Common myeloid progenitor, CD34-positive (primary cell): ENCODE data around the gene NFIC.

Experiments used
- CTCF ChIA-PET: fragments of 350-600 bp; sonication (Branson Sonifier 250); formaldehyde crosslinking; loops from one replicate; lab custom pipeline; 2021; ENCODE audit warnings: antibody characterized with exemption; lab: Charles Lee
- POLR2A ChIA-PET: fragments of 350-600 bp; sonication (Branson Sonifier 250); formaldehyde crosslinking; loops from one replicate; lab custom pipeline; 2021; ENCODE audit warnings: antibody characterized with exemption; lab: Charles Lee
- DNase-seq, 3 donors: peaks; one replicate each; pipeline versions ENCODE4 v3.0.0 to v3.0.0-alpha.2; 2013
- H3K27ac ChIP-seq, 2 experiments: 1 replicate in 1 of 2; 2 replicates in 1 of 2; pipeline ENCODE4 v1.7.0; 2013; ENCODE audit warnings: inconsistent platforms in 2 of 2, low read length in 2 of 2, mild to moderate bottlenecking in 2 of 2, low read depth in 1 of 2, moderate library complexity in 1 of 2; ENCODE audit not compliant: severe bottlenecking in 2 of 2, insufficient read depth in 1 of 2, poor library complexity in 1 of 2
- H3K27me3 ChIP-seq, 5 experiments: replicated peaks in 2 of 5; 1 replicate in 3 of 5; 2 replicates in 2 of 5; pipeline versions ENCODE4 v1.6.1 to v1.7.0; 2013; ENCODE audit warnings: low read length in 4 of 5, mild to moderate bottlenecking in 2 of 5, moderate library complexity in 2 of 5, inconsistent platforms in 1 of 5; ENCODE audit not compliant: insufficient read depth in 5 of 5, control insufficient read depth in 4 of 5
- H3K36me3 ChIP-seq, 4 experiments: 1 replicate in 2 of 4; 2 replicates in 2 of 4; pipeline versions ENCODE4 v1.6.1 to v1.7.0; 2013; ENCODE audit warnings: low read length in 3 of 4, control low read depth in 1 of 4, mild to moderate bottlenecking in 1 of 4; ENCODE audit not compliant: control insufficient read depth in 4 of 4, insufficient read depth in 4 of 4
- H3K4me1 ChIP-seq, 4 experiments: 1 replicate in 3 of 4; 2 replicates in 1 of 4; pipeline versions ENCODE4 v1.6.1 to v1.7.1; 2013; ENCODE audit warnings: low read length in 3 of 4, mild to moderate bottlenecking in 3 of 4, control low read depth in 1 of 4, inconsistent platforms in 1 of 4, moderate library complexity in 1 of 4; ENCODE audit not compliant: control insufficient read depth in 4 of 4, insufficient read depth in 4 of 4; ENCODE audit errors: control extremely low read depth in 1 of 4
- H3K4me3 ChIP-seq, 7 experiments: 1 replicate in 4 of 7; 2 replicates in 3 of 7; pipeline versions ENCODE4 v1.5.1 to v1.7.0; 2013; ENCODE audit warnings: mild to moderate bottlenecking in 7 of 7, low read length in 6 of 7, moderate library complexity in 6 of 7, inconsistent platforms in 2 of 7, low read depth in 2 of 7, control low read depth in 1 of 7; ENCODE audit not compliant: insufficient read depth in 4 of 7, control insufficient read depth in 1 of 7; ENCODE audit errors: extremely low read depth in 1 of 7
- H3K9me3 ChIP-seq, 5 experiments: 1 replicate in 4 of 5; 2 replicates in 1 of 5; pipeline versions ENCODE4 v1.6.1 to v1.7.1; 2013; ENCODE audit warnings: low read length in 4 of 5, mild to moderate bottlenecking in 2 of 5, inconsistent platforms in 1 of 5, low read depth in 1 of 5, moderate library complexity in 1 of 5; ENCODE audit not compliant: control insufficient read depth in 4 of 5, insufficient read depth in 2 of 5; ENCODE audit errors: control extremely low read depth in 1 of 5
- WGBS: methylation state at CpG from one replicate; pipeline ENCODE4 v1.1.5; 2013; ENCODE audit not compliant: insufficient coverage; 5-methylcytosine and 5-hydroxymethylcytosine counted together

The NFIC gene

DNA sequence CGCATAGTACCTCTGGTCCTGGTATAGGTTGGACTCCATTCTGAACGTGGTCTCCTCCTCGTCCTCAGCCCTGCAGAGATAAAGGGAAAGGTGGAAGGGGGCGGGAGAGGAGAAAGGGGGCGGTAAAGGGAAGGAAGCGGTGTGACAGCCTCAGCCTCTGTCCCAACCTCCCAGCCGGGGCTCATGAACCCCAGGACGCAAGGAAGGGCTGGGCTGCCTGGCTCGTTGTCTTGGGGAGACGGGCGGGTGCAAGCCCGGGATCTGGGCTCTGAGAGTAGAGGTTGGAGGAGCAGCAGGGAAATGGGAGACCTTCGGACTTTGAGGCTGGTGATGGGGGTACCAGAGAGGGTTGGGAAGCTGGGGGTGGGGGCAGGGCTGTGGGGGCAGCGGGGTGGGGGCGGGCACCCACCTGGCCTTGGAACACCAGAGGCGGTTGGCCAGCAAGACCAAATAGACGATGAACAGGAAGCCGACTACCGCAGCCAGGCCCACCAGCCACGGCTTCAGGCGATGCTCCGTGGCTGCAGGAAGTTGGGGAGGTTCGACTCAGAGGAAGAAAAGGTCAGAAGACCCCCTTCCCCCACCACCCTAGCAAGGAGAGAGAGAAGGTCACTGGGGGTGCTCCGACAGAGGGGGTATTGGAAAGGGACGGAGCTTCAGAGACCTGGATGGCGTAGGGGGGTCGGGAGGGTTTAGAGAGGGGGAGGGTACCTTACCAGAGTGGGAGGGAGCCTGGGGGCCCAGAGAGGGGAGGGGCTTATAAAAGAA, 112.2 kb downstream of the NFIC start:
- no peaks in the 10 kb centered on the region for H3K9me3 ChIP-seq
- peak overlapping the region; percentile 45 to 80 (median 66) for H3K4me3 ChIP-seq
- POLR2A ChIA-PET = interaction anchor here (0.6 to 1.3 kb wide), 5 partner anchors 22 to 528 kb away, joined by 3 to 5 read pairs (median 3); partner anchors contain the start of gene DOHH
- 0% methylated on average over 6 of the region's 27 CpGs for WGBS
- CTCF ChIA-PET = interaction anchor here (0.5 to 2.0 kb wide), 7 partner anchors 8 to 503 kb away, joined by 3 to 13 read pairs (median 4); partner anchors contain the start of gene DOHH
- peaks cover 0 to 28% (median 22%) of the 10 kb centered on the region in 4 experiments for H3K4me1 ChIP-seq
- no peaks in the 10 kb centered on the region for H3K27me3 ChIP-seq
- H3K27ac ChIP-seq = peak overlapping the region; percentile 61 to 73
- peak; percentile 37 to 67 (median 66) for DNase-seq
- H3K36me3 ChIP-seq = peaks cover 4 to 31% (median 20%) of the 10 kb centered on the region in 4 experiments

DNA sequence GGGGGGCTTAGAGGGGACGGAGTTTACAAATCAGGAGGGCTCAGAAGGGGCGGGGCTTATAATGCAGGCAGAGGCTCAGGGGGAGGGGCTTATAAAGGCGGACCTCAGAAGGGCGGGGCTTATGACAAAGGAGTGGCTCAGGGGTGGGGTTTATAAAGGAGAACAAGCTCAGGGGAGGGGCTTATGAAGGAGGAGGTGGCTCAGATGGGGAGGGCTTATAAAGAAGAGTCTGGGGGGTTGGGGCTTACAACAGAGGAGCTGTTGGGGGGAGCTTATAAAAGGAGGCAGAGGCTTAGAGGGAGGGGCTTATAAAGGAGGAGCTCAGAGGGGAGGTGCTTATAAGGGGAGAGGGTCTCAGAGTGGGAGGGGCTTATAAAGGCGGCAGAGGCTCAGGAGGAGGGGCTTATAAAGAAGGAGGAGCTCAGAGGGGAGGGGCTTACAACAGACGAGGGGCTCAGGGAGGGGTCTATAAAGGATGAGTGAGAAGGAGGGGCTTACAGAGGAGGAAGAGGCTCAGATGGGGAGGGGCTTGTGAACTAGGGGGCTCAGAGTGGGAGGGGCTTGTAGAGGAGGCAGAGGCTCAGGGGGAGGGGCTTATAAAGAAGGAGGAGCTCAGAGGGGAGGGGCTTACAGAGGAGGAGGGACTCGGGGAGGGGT, 112.9 kb downstream of the NFIC start:
- Histone ChIP-seq H3K9me3 (no peaks in the 10 kb centered on the region), H3K27ac (peak overlapping the region in 1 of 2 experiments; percentile 73), H3K27me3 (no peaks in the 10 kb centered on the region), H3K4me3 (peak overlapping the region in 6 of 7 experiments; percentile 45 to 80 (median 68)), H3K36me3 (peaks cover 4 to 25% (median 16%) of the 10 kb centered on the region in 4 experiments), H3K4me1 (peaks cover 0 to 28% (median 21%) of the 10 kb centered on the region in 4 experiments)
- CTCF ChIA-PET = interaction anchor here (0.5 to 2.0 kb wide), 11 partner anchors 8 to 504 kb away, joined by 3 to 13 read pairs (median 3); partner anchors contain the start of gene DOHH
- POLR2A ChIA-PET = interaction anchor here (0.6 to 1.3 kb wide), 7 partner anchors 18 to 868 kb away, joined by 3 to 6 read pairs (median 4); partner anchors contain the start of gene DOHH
- DNase-seq = peak; percentile 96 to 98 (median 96)
- WGBS = 7% methylated on average over 5 of the region's 7 CpGs

DNA sequence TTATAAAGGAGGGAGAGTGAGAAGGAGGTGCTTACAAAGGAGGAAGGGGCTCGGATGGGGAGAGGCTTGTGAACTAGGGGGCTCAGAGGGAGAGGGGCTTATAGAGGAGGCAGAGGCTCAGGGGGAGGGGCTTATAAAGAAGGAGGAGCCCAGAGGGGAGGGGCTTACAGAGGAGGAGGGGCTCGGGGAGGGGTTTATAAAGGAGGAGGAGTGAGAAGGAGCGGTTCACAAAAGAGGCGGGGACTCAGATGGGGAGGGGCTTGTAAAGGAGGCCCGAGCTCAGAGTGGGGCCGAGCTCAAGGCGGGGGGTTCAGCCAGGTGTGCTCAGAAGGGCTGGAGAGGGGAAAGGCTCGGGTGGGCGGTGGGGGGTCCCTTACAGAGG, 113.4 kb downstream of the NFIC start:
- no peak for DNase-seq
- Histone ChIP-seq H3K4me1 (peaks cover 0 to 28% (median 21%) of the 10 kb centered on the region in 4 experiments), H3K27ac (no peak overlapping the region), H3K27me3 (no peaks in the 10 kb centered on the region), H3K36me3 (peaks cover 0 to 20% (median 12%) of the 10 kb centered on the region in 4 experiments), H3K9me3 (no peaks in the 10 kb centered on the region), H3K4me3 (peak overlapping the region in 3 of 7 experiments; percentile 30 to 80 (median 69))
- WGBS = 45% methylated on average over 4 of the region's 9 CpGs
- ChIA-PET POLR2A (interaction anchor here (0.6 to 1.3 kb wide), 5 partner anchors 18 to 868 kb away, joined by 3 to 6 read pairs (median 5); partner anchors contain the start of gene DOHH), CTCF (interaction anchor here (0.6 to 2.0 kb wide), 8 partner anchors 9 to 223 kb away, joined by 3 to 13 read pairs (median 4); partner anchors contain the start of gene DOHH)

DNA sequence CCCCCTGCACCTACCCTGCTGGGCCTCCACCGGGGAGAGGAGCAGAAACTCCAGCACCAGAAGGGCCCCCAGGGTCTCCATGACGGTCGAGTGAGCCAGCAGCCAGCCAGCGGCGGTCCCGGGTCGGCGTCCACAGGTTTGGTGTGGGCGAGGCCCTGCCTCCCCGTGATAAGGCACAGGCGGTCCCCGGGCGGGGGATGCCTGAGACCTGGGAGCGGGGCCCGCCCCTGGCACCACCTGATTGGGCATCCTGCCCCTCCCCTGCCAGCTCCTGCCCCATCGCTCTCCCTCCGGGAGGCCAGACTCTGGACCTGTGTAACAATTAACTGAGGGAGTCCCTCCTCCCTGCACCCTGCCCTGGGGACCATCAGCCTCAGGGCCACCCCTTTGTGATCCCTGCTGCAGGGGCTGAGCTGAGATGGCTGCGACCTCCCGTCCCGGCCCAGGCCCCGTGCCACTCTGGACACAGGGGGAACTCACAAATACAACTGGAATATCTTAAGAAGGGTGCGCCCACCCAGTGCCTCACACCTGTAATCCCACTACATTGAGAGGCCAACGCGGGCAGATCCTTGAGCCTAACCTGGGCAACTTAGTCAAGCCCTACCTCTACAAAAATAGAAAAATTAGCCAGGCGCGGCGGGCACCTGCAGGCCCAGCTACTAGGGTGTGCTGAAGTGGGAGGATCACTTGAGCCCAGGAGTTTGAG, 114.2 kb downstream of the NFIC start, which contains the start of gene SMIM24:
Gene SMIM24 (minus strand): TSS at position 143 of the 709 bp plus-strand sequence. CDS start 62 bp downstream, at position 81.
- no peak within 1 kb of the TSS for H3K27ac ChIP-seq
- CTCF ChIA-PET = interaction anchor here (1.2 to 5.0 kb wide), 3 partner anchors 8 to 20 kb away, joined by 3 to 33 read pairs (median 13); partner anchors contain the start of gene DOHH
- peak within 1 kb of the TSS in 6 of 7 experiments; percentile 40 to 80 (median 59) for H3K4me3 ChIP-seq
- POLR2A ChIA-PET = no interaction called here
- DNase-seq = peak in 1 of 3 donors; percentile 35
- peaks cover 0 to 14% (median 6%) of the 10 kb centered on the region in 4 experiments for H3K36me3 ChIP-seq
- WGBS = 74% methylated on average over 20 of the region's 27 CpGs
- H3K27me3 ChIP-seq = no peaks in the 10 kb centered on the region
- peaks cover 0 to 28% (median 21%) of the 10 kb centered on the region in 4 experiments for H3K4me1 ChIP-seq
- H3K9me3 ChIP-seq = no peaks in the 10 kb centered on the region

DNA sequence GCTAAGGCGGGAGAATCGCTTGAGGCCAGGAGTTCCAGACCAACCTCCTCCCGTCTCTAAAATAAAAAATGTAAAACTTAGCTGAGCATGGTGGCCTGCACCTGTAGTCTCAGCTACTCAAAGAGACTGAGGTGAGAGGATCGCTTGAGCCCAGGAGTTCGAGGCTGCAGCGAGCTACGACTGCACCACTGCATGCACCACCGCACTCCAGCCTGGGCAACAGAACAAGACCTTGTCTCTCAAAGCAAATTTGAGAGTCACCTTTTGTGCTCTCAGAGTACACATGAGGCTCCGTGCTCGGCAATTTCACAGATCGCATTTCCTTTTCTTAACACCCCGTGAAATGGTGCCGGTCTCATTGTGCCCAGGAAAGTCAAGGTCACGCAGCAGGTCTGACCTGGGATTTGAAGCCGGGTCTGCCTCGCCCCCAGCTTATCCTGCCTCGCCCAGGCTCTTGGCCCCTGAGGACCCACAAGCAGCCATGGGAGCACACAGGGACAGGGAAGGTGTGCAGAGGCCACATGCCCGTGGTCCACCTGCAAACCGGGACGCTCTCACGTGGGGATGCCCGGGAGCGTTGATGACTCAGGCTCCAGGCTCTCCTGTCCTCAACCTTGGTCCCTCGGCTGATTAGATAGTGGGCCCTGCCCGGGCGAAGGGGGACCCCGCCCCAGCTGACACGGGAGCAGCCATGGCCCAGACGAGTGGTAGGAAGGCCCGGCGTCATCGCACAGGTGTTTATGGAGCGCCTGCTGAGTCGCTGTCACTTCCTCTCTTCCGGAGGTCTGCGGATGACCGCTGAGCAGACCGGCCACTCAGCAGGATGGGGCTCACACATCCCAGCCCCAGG, 115.1 kb downstream of the NFIC start:
- Histone ChIP-seq H3K4me1 (peaks cover 0 to 28% (median 21%) of the 10 kb centered on the region in 4 experiments), H3K9me3 (no peaks in the 10 kb centered on the region), H3K4me3 (no peak overlapping the region), H3K27me3 (no peaks in the 10 kb centered on the region), H3K27ac (no peak overlapping the region), H3K36me3 (peaks cover 0 to 5% (median under 1%) of the 10 kb centered on the region in 4 experiments)
- WGBS = 92% methylated on average over 38 of the region's 38 CpGs
- no peak for DNase-seq
- POLR2A ChIA-PET = interaction anchor here (0.7 kb wide), 1 partner anchor 26 kb away, joined by 3 read pairs; no protein-coding TSS in a partner anchor
- CTCF ChIA-PET = interaction anchor here (0.5 to 5.0 kb wide), 3 partner anchors 9 to 15 kb away, joined by 3 to 33 read pairs (median 3); no protein-coding TSS in a partner anchor
